Prostate gland (tissue), 2 donors: ENCODE results near the gene SF3A2. TPM values are rescaled to one million over a fixed set of nuclear protein-coding genes. Genes with fewer than 3 reads are reported as not detected.

Experiments used
- DNase-seq: peaks from one replicate; pipeline ENCODE4 v3.0.0-alpha.2; 2019; ENCODE audit warnings: low spot score
- H3K27ac ChIP-seq, 2 donors: fragments of 200-600 bp; sonication (generic); 2 replicates each; pipeline ENCODE4 v1.5.1; 2017 to 2019
- H3K27me3 ChIP-seq: fragments of 200-600 bp; sonication (generic); replicated peaks from 2 replicates; pipeline ENCODE4 v1.5.1; 2019; ENCODE audit not compliant: insufficient read depth
- H3K36me3 ChIP-seq, 2 donors: fragments of 200-600 bp; sonication (generic); 1 replicate in 1 of 2; 2 replicates in 1 of 2; pipeline versions ENCODE4 v1.5.1 to v1.8.1; 2017 to 2019
- H3K4me1 ChIP-seq: fragments of 200-600 bp; sonication (generic); replicated peaks from 2 replicates; pipeline ENCODE4 v1.5.1; 2019
- H3K4me3 ChIP-seq, 2 donors: fragments of 200-600 bp; sonication (generic); 2 replicates each; pipeline ENCODE4 v1.5.1; 2017 to 2019
- H3K9me3 ChIP-seq: fragments of 200-600 bp; sonication (generic); 2 replicates; pipeline ENCODE4 v1.5.1; 2017
- POLR2A ChIP-seq: fragments of 450-650 bp; IDR thresholded peaks from one replicate; pipeline ENCODE4 v1.6.1; 2016; ENCODE audit warnings: antibody characterized with exemption, mild to moderate bottlenecking
- POLR2AphosphoS5 ChIP-seq: sonication (generic); formaldehyde crosslinking; IDR thresholded peaks from one replicate; pipeline ENCODE4 v1.6.1; 2017; ENCODE audit warnings: antibody characterized with exemption
- WGBS: methylation state at CpG from one replicate; pipeline ENCODE4 v1.1.5; 2018; 5-methylcytosine and 5-hydroxymethylcytosine counted together
- intact Hi-C: fragments of 100-400 bp; cut with DNase I; formaldehyde crosslinking; loops from one replicate; pipeline ENCODE4 v1.14.2; 2022
- total RNA-seq, 2 donors: library from RNA; depleted of rRNA; stranded (reverse); fragments of >200 nt; gene quantifications; one replicate each; pipeline ENCODE4 v1.1.0, GENCODE V29; 2016
- TF ChIP-seq, protein P1 (sequence below), 4 experiments: fragments of 200-600 bp in 2 of 4; fragments of 450-650 bp in 2 of 4; sonication (generic) in 2 of 4; IDR thresholded peaks; 1 replicate in 3 of 4; 2 replicates in 1 of 4; pipeline ENCODE4 v1.5.1; 2016 to 2019; ENCODE audit warnings: antibody characterized with exemption in 4 of 4, mild to moderate bottlenecking in 2 of 4, moderate library complexity in 2 of 4

SF3A2 gene
- total RNA-seq, 2 donors from 2014 or later = 31.9 to 113 TPM

- WGBS = 80% methylated on average over 24 of the region's 30 CpGs
- Histone ChIP-seq H3K36me3 (no peaks in the 10 kb centered on the region), H3K27ac (no peak overlapping the region), H3K9me3 (no peaks in the 10 kb centered on the region), H3K4me1 (peaks cover 8% of the 10 kb centered on the region), H3K4me3 (no peak overlapping the region), H3K27me3 (no peaks in the 10 kb centered on the region)
- intact Hi-C loops = loop anchor here (10.0 kb wide), 1 partner anchor 92 kb away; the partner anchor contains the start of genes LSM7 and SPPL2B
- DNase-seq = no peak
- TF ChIP-seq POLR2AphosphoS5 (no peak), POLR2A (no peak)
- TF ChIP-seq, protein P1, sequence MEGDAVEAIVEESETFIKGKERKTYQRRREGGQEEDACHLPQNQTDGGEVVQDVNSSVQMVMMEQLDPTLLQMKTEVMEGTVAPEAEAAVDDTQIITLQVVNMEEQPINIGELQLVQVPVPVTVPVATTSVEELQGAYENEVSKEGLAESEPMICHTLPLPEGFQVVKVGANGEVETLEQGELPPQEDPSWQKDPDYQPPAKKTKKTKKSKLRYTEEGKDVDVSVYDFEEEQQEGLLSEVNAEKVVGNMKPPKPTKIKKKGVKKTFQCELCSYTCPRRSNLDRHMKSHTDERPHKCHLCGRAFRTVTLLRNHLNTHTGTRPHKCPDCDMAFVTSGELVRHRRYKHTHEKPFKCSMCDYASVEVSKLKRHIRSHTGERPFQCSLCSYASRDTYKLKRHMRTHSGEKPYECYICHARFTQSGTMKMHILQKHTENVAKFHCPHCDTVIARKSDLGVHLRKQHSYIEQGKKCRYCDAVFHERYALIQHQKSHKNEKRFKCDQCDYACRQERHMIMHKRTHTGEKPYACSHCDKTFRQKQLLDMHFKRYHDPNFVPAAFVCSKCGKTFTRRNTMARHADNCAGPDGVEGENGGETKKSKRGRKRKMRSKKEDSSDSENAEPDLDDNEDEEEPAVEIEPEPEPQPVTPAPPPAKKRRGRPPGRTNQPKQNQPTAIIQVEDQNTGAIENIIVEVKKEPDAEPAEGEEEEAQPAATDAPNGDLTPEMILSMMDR (IDR thresholded peaks at IDR 0.05) = no peak
Observed at GRCh38 chr19:2232286-2233151, 4.1 kb upstream of the SF3A2 start.

- H3K9me3 ChIP-seq = no peaks in the 10 kb centered on the region
- TF ChIP-seq POLR2A (no peak), POLR2AphosphoS5 (no peak)
- intact Hi-C loops = loop anchor here (10.0 kb wide), 1 partner anchor 91 kb away; the partner anchor contains the start of genes LSM7 and SPPL2B
- peaks cover 16% of the 10 kb centered on the region for H3K4me1 ChIP-seq
- no peak overlapping the region for H3K27ac ChIP-seq
- no peak overlapping the region for H3K4me3 ChIP-seq
- H3K36me3 ChIP-seq = no peaks in the 10 kb centered on the region
- 88% methylated on average over 25 of the region's 25 CpGs for WGBS
- no peak for DNase-seq
- no peaks in the 10 kb centered on the region for H3K27me3 ChIP-seq
Observed at GRCh38 chr19:2233601-2234280, 2.9 kb upstream of the SF3A2 start.

DNA sequence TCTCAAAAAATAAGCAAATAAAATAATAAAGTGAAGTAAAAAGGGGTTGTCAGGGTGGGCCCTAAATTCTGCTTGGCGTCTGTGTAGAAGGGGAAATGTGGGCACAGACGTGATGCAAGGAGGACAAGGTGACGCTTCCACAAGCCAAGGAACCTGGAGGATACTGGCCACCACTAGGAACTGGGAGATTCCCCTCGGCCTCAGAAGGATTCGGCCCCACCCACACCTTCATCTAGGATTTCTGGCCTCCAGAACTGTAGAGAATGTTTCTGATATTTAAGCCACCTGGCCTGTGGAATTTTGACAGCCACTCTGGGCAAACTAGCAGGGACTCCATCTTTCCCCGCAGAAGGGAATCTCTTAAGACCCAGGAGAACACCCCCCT lies 1.6 kb upstream of the SF3A2 start:
- Histone ChIP-seq H3K4me1 (peaks cover 17% of the 10 kb centered on the region), H3K36me3 (no peaks in the 10 kb centered on the region), H3K4me3 (peak overlapping the region; percentile 81 to 95), H3K27ac (peak overlapping the region; percentile 97 to 98), H3K9me3 (no peaks in the 10 kb centered on the region), H3K27me3 (no peaks in the 10 kb centered on the region)
- DNase-seq = no peak
- no peak for TF ChIP-seq POLR2A
- no peak for TF ChIP-seq POLR2AphosphoS5
- TF ChIP-seq, protein P1 (IDR thresholded peaks at IDR 0.05) = no peak
- 43% methylated on average over 6 of the region's 6 CpGs for WGBS
- intact Hi-C loops = loop anchor here (5.0 to 10.0 kb wide), 4 partner anchors 48 to 157 kb away; partner anchors contain the start of genes AP3D1, LSM7 and SPPL2B

DNA sequence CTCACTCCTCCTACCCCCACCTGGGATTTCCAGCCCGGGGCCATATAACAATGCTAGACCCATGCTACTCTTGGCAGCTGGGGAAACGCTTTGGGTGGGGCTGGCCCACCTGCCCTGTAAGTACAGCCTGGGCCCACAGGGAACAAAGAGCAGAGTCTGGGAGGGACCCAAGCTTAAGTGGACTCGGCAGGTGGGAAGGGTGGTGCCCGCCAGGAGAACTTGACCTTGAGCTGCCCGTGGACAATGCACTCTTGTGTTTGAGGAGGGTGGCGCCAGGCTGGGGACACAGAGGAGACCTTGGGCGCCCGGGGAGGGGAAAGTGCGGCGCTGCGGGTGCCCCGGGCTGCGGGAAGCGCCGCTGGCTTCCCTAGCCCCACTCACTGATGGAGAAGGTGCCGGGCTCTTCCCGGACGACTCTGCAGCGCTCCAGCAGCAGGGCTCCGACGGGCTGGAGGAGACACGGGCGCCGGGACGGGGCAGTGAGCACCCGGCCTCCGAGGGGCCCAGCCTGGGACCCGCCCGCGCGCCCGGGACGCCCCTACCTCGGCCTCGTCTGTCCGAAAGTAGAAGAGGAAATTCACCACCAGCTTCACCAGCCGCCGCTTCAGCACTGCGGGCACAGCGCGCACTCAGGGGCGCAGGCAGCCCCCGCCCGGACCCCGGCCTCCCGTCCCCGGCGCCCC lies 1.1 kb upstream of the SF3A2 start:
- Histone ChIP-seq H3K4me3 (peak overlapping the region; percentile 81 to 95), H3K27ac (peak overlapping the region; percentile 97 to 98), H3K9me3 (no peaks in the 10 kb centered on the region), H3K36me3 (no peaks in the 10 kb centered on the region), H3K27me3 (no peaks in the 10 kb centered on the region), H3K4me1 (peaks cover 19% of the 10 kb centered on the region)
- intact Hi-C loops = loop anchor here (2.0 to 10.0 kb wide), 5 partner anchors 37 to 157 kb away; partner anchors contain the start of genes AP3D1, LSM7 and SPPL2B
- DNase-seq = no peak
- TF ChIP-seq POLR2AphosphoS5 (no peak), POLR2A (no peak)
- TF ChIP-seq, protein P1 (IDR thresholded peaks at IDR 0.05) = no peak
- under 1% methylated on average over 33 of the region's 48 CpGs for WGBS

GRCh38 chr19:2236064-2236313 lies 635 bp upstream of the SF3A2 start:
- Histone ChIP-seq H3K27me3 (no peaks in the 10 kb centered on the region), H3K4me1 (peaks cover 21% of the 10 kb centered on the region), H3K36me3 (no peaks in the 10 kb centered on the region), H3K9me3 (no peaks in the 10 kb centered on the region), H3K4me3 (peak overlapping the region; percentile 81 to 95), H3K27ac (peak overlapping the region; percentile 97 to 98)
- no peak for DNase-seq
- intact Hi-C loops = loop anchor here (2.0 to 10.0 kb wide), 5 partner anchors 37 to 156 kb away; partner anchors contain the start of genes AP3D1, LSM7 and SPPL2B
- TF ChIP-seq, protein P1 (IDR thresholded peaks at IDR 0.05) = no peak
- TF ChIP-seq POLR2AphosphoS5 (no peak), POLR2A (no peak)
- WGBS = under 1% methylated on average over 28 of the region's 28 CpGs
